WERI-Rb-1 (cell line): ENCODE results near the gene CPT1B.

Source experiments
- DNase-seq: peaks from one replicate; pipeline ENCODE4 v3.0.0-alpha.2; 2020
- H3K27ac ChIP-seq: fragments of 250-450 bp; sonication (Bioruptor Pico); 2 replicates; pipeline ENCODE4 v1.5.1; 2020; ENCODE audit warnings: mild to moderate bottlenecking, moderate library complexity
- H3K27me3 ChIP-seq: fragments of 250-450 bp; sonication (Bioruptor Pico); 2 replicates; pipeline ENCODE4 v1.5.1; 2021; ENCODE audit warnings: mild to moderate bottlenecking, low read depth, moderate library complexity; ENCODE audit not compliant: insufficient read depth, severe bottlenecking
- H3K36me3 ChIP-seq: fragments of 250-450 bp; sonication (Bioruptor Pico); 2 replicates; pipeline ENCODE4 v1.5.1; 2020; ENCODE audit warnings: mild to moderate bottlenecking, moderate library complexity
- H3K4me3 ChIP-seq: 2 replicates; pipeline ENCODE4 v1.5.1; 2011; ENCODE audit warnings: low read depth, mild to moderate bottlenecking, control low read depth, low read length
- H3K9me3 ChIP-seq: fragments of 250-450 bp; sonication (Bioruptor Pico); 2 replicates; pipeline ENCODE4 v1.5.1; 2021; ENCODE audit warnings: mild to moderate bottlenecking, moderate library complexity; ENCODE audit not compliant: severe bottlenecking
- CTCF ChIP-seq: IDR thresholded peaks from 2 replicates; pipeline ENCODE4 v1.5.1; 2011; ENCODE audit warnings: low read depth, mild to moderate bottlenecking, control low read depth, inconsistent platforms, low read length

CPT1B gene

GRCh38 chr22:50547263-50547985 lies 30.8 kb downstream of the CPT1B start:
- H3K4me3 ChIP-seq = no peak overlapping the region
- no peak for TF ChIP-seq CTCF
- no peaks in the 10 kb centered on the region for H3K9me3 ChIP-seq
- H3K36me3 ChIP-seq = no peaks in the 10 kb centered on the region
- H3K27me3 ChIP-seq = no peaks in the 10 kb centered on the region
- DNase-seq = no peak
- H3K27ac ChIP-seq = no peak overlapping the region

- no peaks in the 10 kb centered on the region for H3K27me3 ChIP-seq
- no peak for DNase-seq
- H3K36me3 ChIP-seq = no peaks in the 10 kb centered on the region
- no peak overlapping the region for H3K27ac ChIP-seq
- H3K4me3 ChIP-seq = no peak overlapping the region
- TF ChIP-seq CTCF = no peak
- no peaks in the 10 kb centered on the region for H3K9me3 ChIP-seq
Observed at GRCh38 chr22:50546326-50547262, 31.6 kb downstream of the CPT1B start.

GRCh38 chr22:50545522-50546325 lies 32.5 kb downstream of the CPT1B start, which contains the start of gene KLHDC7B:
Gene KLHDC7B (plus strand): TSS chr22:50545899. CDS start chr22:50546244, 345 bp downstream.
- no peaks in the 10 kb centered on the region for H3K27me3 ChIP-seq
- no peak for DNase-seq
- no peaks in the 10 kb centered on the region for H3K9me3 ChIP-seq
- TF ChIP-seq CTCF = no peak
- H3K36me3 ChIP-seq = no peaks in the 10 kb centered on the region
- H3K27ac ChIP-seq = no peak within 1 kb of the TSS
- no peak within 1 kb of the TSS for H3K4me3 ChIP-seq

- Histone ChIP-seq H3K9me3 (no peaks in the 10 kb centered on the region), H3K27ac (no peak overlapping the region), H3K27me3 (no peaks in the 10 kb centered on the region), H3K4me3 (no peak overlapping the region), H3K36me3 (no peaks in the 10 kb centered on the region)
- TF ChIP-seq CTCF = no peak
- DNase-seq = no peak
Observed at GRCh38 chr22:50544746-50545253, 33.4 kb downstream of the CPT1B start.

- no peaks in the 10 kb centered on the region for H3K36me3 ChIP-seq
- peak overlapping the region; percentile 33 for H3K4me3 ChIP-seq
- peak; percentile 67 for TF ChIP-seq CTCF
- H3K9me3 ChIP-seq = no peaks in the 10 kb centered on the region
- no peak overlapping the region for H3K27ac ChIP-seq
- DNase-seq = peak; percentile 69
- H3K27me3 ChIP-seq = no peaks in the 10 kb centered on the region
Observed at GRCh38 chr22:50544078-50544745, 34.0 kb downstream of the CPT1B start.
